Urinary bladder (tissue), 4 donors: ENCODE results near the gene C5AR1. TPM values are rescaled to one million over a fixed set of nuclear protein-coding genes. Genes with fewer than 3 reads are reported as not detected.
"Not testable (repeated sequence)": the region's sequence is repeated elsewhere in the genome, so short reads cannot be mapped to it uniquely, and the experiment has no call there.

Source experiments
- DNase-seq: peaks from one replicate; pipeline ENCODE4 v3.0.0-alpha.2; 2015; ENCODE audit errors: extremely low spot score
- H3K27ac ChIP-seq: one replicate; pipeline ENCODE4 v1.5.1; 2013; ENCODE audit warnings: low read depth, mild to moderate bottlenecking, moderate library complexity
- H3K36me3 ChIP-seq: one replicate; pipeline ENCODE4 v1.6.1; 2013; ENCODE audit warnings: mild to moderate bottlenecking, moderate library complexity; ENCODE audit not compliant: insufficient read depth
- H3K4me1 ChIP-seq: one replicate; pipeline ENCODE4 v1.6.1; 2013; ENCODE audit warnings: mild to moderate bottlenecking, moderate library complexity; ENCODE audit not compliant: insufficient read depth
- H3K4me3 ChIP-seq: one replicate; pipeline ENCODE4 v1.5.1; 2013; ENCODE audit warnings: low read depth, low read length
- WGBS: extraction: QIAGEN DNeasy Blood & Tissue Kit; methylation state at CpG from one replicate; pipeline ENCODE4 v1.1.7; 2013; 5-methylcytosine and 5-hydroxymethylcytosine counted together
- polyA plus RNA-seq: library from polyadenylated mRNA; stranded (reverse); fragments of 200-250 nt; gene quantifications from one replicate; pipeline ENCODE4 v1.2.3, GENCODE V29; 2013
- total RNA-seq: library from RNA; depleted of rRNA; stranded (reverse); fragments of >200 nt; gene quantifications from one replicate; pipeline ENCODE4 v1.2.3, GENCODE V29; 2014
- donor health status: healthy with polysubstance abuse.
- donor health status: healthy.

C5AR1 gene
- 1.8 TPM for total RNA-seq
- 19.0 TPM for polyA plus RNA-seq

- no peak within 1 kb of the TSS for H3K4me3 ChIP-seq
- no peaks in the 10 kb centered on the region for H3K36me3 ChIP-seq
- DNase-seq: no peak
- H3K27ac ChIP-seq: no peak within 1 kb of the TSS
- H3K4me1 ChIP-seq: no peaks in the 10 kb centered on the region
- 34% methylated on average over 12 of the region's 12 CpGs for WGBS
Measured at GRCh38 chr19:47309608-47310007, at the start of gene C5AR1. TSS of gene C5AR1 (plus strand) at chr19:47309861. CDS start at chr19:47309896, 35 bp downstream.

- DNase-seq: no peak
- Histone ChIP-seq H3K4me1 (no peaks in the 10 kb centered on the region), H3K4me3 (no peak overlapping the region), H3K36me3 (peaks cover 10% of the 10 kb centered on the region), H3K27ac (no peak overlapping the region)
- WGBS: 92% methylated on average over 17 of the region's 17 CpGs
Measured at GRCh38 chr19:47260476-47260875, 49.2 kb upstream of the C5AR1 start.

GRCh38 chr19:47261946-47262793, 47.5 kb upstream of the C5AR1 start:
- H3K4me3 ChIP-seq, DNase-seq, H3K4me1 ChIP-seq, H3K27ac ChIP-seq, H3K36me3 ChIP-seq: not testable (repeated sequence)
- WGBS: 89% methylated on average over 14 of the region's 14 CpGs

- no peak overlapping the region for H3K4me3 ChIP-seq
- 98% methylated on average over 30 of the region's 30 CpGs for WGBS
- H3K4me1 ChIP-seq: no peaks in the 10 kb centered on the region
- peaks cover 10% of the 10 kb centered on the region for H3K36me3 ChIP-seq
- H3K27ac ChIP-seq: no peak overlapping the region
- DNase-seq: no peak
Measured at GRCh38 chr19:47264629-47265028, 45.0 kb upstream of the C5AR1 start.

- 93% methylated on average over 21 of the region's 21 CpGs for WGBS
- Histone ChIP-seq H3K4me3 (no peak overlapping the region), H3K27ac (no peak overlapping the region), H3K4me1 (no peaks in the 10 kb centered on the region), H3K36me3 (peaks cover 6% of the 10 kb centered on the region)
- DNase-seq: no peak
Measured at GRCh38 chr19:47266401-47266941, 43.2 kb upstream of the C5AR1 start.

- H3K4me3 ChIP-seq: no peak overlapping the region
- H3K27ac ChIP-seq: no peak overlapping the region
- DNase-seq: no peak
- 86% methylated on average over 14 of the region's 14 CpGs for WGBS
- peaks cover 6% of the 10 kb centered on the region for H3K36me3 ChIP-seq
- H3K4me1 ChIP-seq: no peaks in the 10 kb centered on the region
Measured at GRCh38 chr19:47267350-47267759, 42.3 kb upstream of the C5AR1 start.

GRCh38 chr19:47268028-47268427, 41.6 kb upstream of the C5AR1 start:
- H3K27ac ChIP-seq: no peak overlapping the region
- peaks cover 6% of the 10 kb centered on the region for H3K36me3 ChIP-seq
- 84% methylated on average over 6 of the region's 6 CpGs for WGBS
- no peak overlapping the region for H3K4me3 ChIP-seq
- no peak for DNase-seq
- no peaks in the 10 kb centered on the region for H3K4me1 ChIP-seq

- H3K27ac ChIP-seq: no peak overlapping the region
- no peak overlapping the region for H3K4me3 ChIP-seq
- no peak for DNase-seq
- 93% methylated on average over 7 of the region's 7 CpGs for WGBS
- H3K36me3 ChIP-seq: peaks cover 5% of the 10 kb centered on the region
- H3K4me1 ChIP-seq: no peaks in the 10 kb centered on the region
Measured at GRCh38 chr19:47269596-47269995, 40.1 kb upstream of the C5AR1 start.

GRCh38 chr19:47270408-47270807, 39.3 kb upstream of the C5AR1 start:
- no peak for DNase-seq
- Histone ChIP-seq H3K4me3 (no peak overlapping the region), H3K36me3 (peaks cover under 1% of the 10 kb centered on the region), H3K27ac (no peak overlapping the region), H3K4me1 (peaks cover 2% of the 10 kb centered on the region)
- 92% methylated on average over 10 of the region's 10 CpGs for WGBS

- Histone ChIP-seq H3K36me3 (no peaks in the 10 kb centered on the region), H3K4me1 (peaks cover 2% of the 10 kb centered on the region), H3K27ac (no peak overlapping the region), H3K4me3 (no peak overlapping the region)
- DNase-seq: no peak
- 74% methylated on average over 6 of the region's 6 CpGs for WGBS
Measured at GRCh38 chr19:47271949-47272348, 37.7 kb upstream of the C5AR1 start.

GRCh38 chr19:47272448-47273312, 37.0 kb upstream of the C5AR1 start:
- H3K27ac ChIP-seq: peak overlapping the region; percentile 98
- WGBS: 25% methylated on average over 42 of the region's 42 CpGs
- DNase-seq: no peak
- H3K36me3 ChIP-seq: no peaks in the 10 kb centered on the region
- peak overlapping the region; percentile 68 for H3K4me3 ChIP-seq
- H3K4me1 ChIP-seq: peaks cover 2% of the 10 kb centered on the region

GRCh38 chr19:47273313-47274070, 36.2 kb upstream of the C5AR1 start:
- peak; percentile 84 for DNase-seq
- peak overlapping the region; percentile 68 for H3K4me3 ChIP-seq

More at GRCh38 chr19:47273313-47274070, 36.2 kb upstream of the C5AR1 start:
- no peaks in the 10 kb centered on the region for H3K36me3 ChIP-seq
- WGBS: under 1% methylated on average over 54 of the region's 54 CpGs
- H3K4me1 ChIP-seq: peaks cover 2% of the 10 kb centered on the region
- peak overlapping the region; percentile 98 for H3K27ac ChIP-seq
